Prostate gland (tissue), 2 donors: Measurements from ENCODE around the gene MAP3K6. TPM values are rescaled to one million over a fixed set of nuclear protein-coding genes. Genes with fewer than 3 reads are reported as not detected.

ENCODE experiments used
- DNase-seq: peaks from one replicate; pipeline ENCODE4 v3.0.0-alpha.2; 2019; ENCODE audit warnings: low spot score
- H3K27ac ChIP-seq, 2 donors: fragments of 200-600 bp; sonication (generic); 2 replicates each; pipeline ENCODE4 v1.5.1; 2017 to 2019
- H3K27me3 ChIP-seq: fragments of 200-600 bp; sonication (generic); replicated peaks from 2 replicates; pipeline ENCODE4 v1.5.1; 2019; ENCODE audit not compliant: insufficient read depth
- H3K36me3 ChIP-seq, 2 donors: fragments of 200-600 bp; sonication (generic); 1 replicate in 1 of 2; 2 replicates in 1 of 2; pipeline versions ENCODE4 v1.5.1 to v1.8.1; 2017 to 2019
- H3K4me1 ChIP-seq: fragments of 200-600 bp; sonication (generic); replicated peaks from 2 replicates; pipeline ENCODE4 v1.5.1; 2019
- H3K4me3 ChIP-seq, 2 donors: fragments of 200-600 bp; sonication (generic); 2 replicates each; pipeline ENCODE4 v1.5.1; 2017 to 2019
- H3K9me3 ChIP-seq: fragments of 200-600 bp; sonication (generic); 2 replicates; pipeline ENCODE4 v1.5.1; 2017
- POLR2A ChIP-seq: fragments of 450-650 bp; IDR thresholded peaks from one replicate; pipeline ENCODE4 v1.6.1; 2016; ENCODE audit warnings: antibody characterized with exemption, mild to moderate bottlenecking
- POLR2AphosphoS5 ChIP-seq: sonication (generic); formaldehyde crosslinking; IDR thresholded peaks from one replicate; pipeline ENCODE4 v1.6.1; 2017; ENCODE audit warnings: antibody characterized with exemption
- WGBS: methylation state at CpG from one replicate; pipeline ENCODE4 v1.1.5; 2018; 5-methylcytosine and 5-hydroxymethylcytosine counted together
- intact Hi-C: fragments of 100-400 bp; cut with DNase I; formaldehyde crosslinking; loops from one replicate; pipeline ENCODE4 v1.14.2; 2022
- total RNA-seq, 2 donors: library from RNA; depleted of rRNA; stranded (reverse); fragments of >200 nt; gene quantifications; one replicate each; pipeline ENCODE4 v1.1.0, GENCODE V29; 2016
- TF ChIP-seq, protein P1 (sequence below), 4 experiments: fragments of 200-600 bp in 2 of 4; fragments of 450-650 bp in 2 of 4; sonication (generic) in 2 of 4; IDR thresholded peaks; 1 replicate in 3 of 4; 2 replicates in 1 of 4; pipeline ENCODE4 v1.5.1; 2016 to 2019; ENCODE audit warnings: antibody characterized with exemption in 4 of 4, mild to moderate bottlenecking in 2 of 4, moderate library complexity in 2 of 4

The MAP3K6 gene
- total RNA-seq, 2 donors from 2014 or later: 38.6 to 60.7 TPM

DNA sequence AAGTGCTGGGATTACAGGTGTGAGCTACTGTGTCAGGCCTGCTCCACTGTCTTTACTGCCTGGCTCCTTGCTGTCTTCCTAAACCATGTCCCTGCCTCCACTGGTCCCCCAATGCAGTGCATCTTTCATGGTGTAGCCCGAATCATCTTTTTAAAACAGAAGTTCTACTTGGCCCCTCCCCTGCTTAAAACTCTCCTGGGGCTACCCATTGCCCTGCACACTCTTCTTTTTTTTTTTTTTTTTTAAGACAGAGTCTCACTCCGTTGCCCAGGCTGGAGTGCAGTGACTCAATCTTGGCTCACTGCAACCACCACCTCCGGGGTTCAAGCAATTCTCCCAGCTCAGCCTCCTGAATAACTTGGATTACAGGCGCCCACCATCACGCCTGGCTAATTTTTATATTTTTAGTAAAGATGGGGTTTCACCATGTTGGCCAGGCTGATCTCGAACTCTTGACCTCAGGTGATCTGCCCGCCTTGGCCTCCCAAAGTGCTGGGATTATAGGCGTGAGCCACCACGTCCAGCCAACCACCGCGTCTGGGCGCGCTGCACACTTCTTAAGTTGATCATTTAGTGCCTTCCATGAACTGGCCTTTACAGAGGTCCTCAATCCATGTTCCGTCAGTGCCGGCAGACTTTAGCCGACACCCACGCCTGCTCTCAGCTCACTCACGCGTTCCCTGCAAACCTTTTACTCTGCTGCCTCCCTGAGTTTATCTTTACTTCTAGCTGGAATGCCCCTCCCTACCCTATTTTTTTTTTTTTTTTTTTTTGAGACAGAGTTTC, 5.5 kb upstream of the MAP3K6 start:
- no peak for DNase-seq
- no peaks in the 10 kb centered on the region for H3K36me3 ChIP-seq
- no peaks in the 10 kb centered on the region for H3K27me3 ChIP-seq
- no peak overlapping the region for H3K4me3 ChIP-seq
- H3K27ac ChIP-seq: no peak overlapping the region
- intact Hi-C loops: no loop called here
- no peaks in the 10 kb centered on the region for H3K9me3 ChIP-seq
- peaks cover 3% of the 10 kb centered on the region for H3K4me1 ChIP-seq
- WGBS: 92% methylated on average over 19 of the region's 19 CpGs
- TF ChIP-seq POLR2AphosphoS5: no peak
- TF ChIP-seq, protein P1, sequence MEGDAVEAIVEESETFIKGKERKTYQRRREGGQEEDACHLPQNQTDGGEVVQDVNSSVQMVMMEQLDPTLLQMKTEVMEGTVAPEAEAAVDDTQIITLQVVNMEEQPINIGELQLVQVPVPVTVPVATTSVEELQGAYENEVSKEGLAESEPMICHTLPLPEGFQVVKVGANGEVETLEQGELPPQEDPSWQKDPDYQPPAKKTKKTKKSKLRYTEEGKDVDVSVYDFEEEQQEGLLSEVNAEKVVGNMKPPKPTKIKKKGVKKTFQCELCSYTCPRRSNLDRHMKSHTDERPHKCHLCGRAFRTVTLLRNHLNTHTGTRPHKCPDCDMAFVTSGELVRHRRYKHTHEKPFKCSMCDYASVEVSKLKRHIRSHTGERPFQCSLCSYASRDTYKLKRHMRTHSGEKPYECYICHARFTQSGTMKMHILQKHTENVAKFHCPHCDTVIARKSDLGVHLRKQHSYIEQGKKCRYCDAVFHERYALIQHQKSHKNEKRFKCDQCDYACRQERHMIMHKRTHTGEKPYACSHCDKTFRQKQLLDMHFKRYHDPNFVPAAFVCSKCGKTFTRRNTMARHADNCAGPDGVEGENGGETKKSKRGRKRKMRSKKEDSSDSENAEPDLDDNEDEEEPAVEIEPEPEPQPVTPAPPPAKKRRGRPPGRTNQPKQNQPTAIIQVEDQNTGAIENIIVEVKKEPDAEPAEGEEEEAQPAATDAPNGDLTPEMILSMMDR (IDR thresholded peaks at IDR 0.05): no peak
- no peak for TF ChIP-seq POLR2A

DNA sequence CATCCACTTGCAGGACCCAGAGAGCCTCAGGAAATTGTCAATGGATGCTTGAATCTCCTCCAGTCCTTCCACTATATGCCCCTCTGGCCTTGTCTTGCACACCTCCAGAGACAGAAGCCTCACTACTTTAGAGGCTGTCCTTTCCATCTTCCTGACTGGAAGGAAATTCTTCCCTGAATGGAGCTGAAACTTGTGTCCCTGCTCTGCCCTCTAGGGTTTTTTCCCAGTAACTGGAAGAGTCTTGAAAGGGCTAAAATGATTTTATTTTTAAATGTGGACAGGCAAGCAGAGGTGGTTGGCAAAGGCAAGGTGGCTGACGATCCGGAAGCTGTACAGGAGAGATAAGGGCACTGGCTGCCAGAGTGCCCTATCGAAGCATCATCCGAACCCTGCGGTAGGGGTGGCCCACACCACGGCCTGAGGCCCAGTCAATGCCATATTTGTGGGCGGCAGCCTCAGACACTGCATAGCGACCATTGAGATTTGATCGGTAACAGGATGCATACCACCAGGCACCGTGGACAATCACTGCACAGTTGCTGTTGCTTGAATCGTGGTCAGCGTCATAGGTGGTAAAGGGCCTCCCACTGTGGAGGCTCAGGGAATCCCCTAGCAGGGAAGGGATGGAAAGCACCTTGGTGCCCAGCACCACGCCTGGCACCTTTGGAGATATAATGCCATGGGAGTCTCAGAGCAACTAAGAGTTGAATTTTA, 2.3 kb upstream of the MAP3K6 start:
- 72% methylated on average over 13 of the region's 13 CpGs for WGBS
- H3K4me3 ChIP-seq: no peak overlapping the region
- H3K4me1 ChIP-seq: peaks cover 15% of the 10 kb centered on the region
- TF ChIP-seq POLR2AphosphoS5: no peak
- no peak for TF ChIP-seq POLR2A
- TF ChIP-seq, protein P1 (IDR thresholded peaks at IDR 0.05): no peak
- no peak overlapping the region for H3K27ac ChIP-seq
- H3K27me3 ChIP-seq: no peaks in the 10 kb centered on the region
- no peak for DNase-seq
- no peaks in the 10 kb centered on the region for H3K36me3 ChIP-seq
- intact Hi-C loops: no loop called here
- H3K9me3 ChIP-seq: no peaks in the 10 kb centered on the region

DNA sequence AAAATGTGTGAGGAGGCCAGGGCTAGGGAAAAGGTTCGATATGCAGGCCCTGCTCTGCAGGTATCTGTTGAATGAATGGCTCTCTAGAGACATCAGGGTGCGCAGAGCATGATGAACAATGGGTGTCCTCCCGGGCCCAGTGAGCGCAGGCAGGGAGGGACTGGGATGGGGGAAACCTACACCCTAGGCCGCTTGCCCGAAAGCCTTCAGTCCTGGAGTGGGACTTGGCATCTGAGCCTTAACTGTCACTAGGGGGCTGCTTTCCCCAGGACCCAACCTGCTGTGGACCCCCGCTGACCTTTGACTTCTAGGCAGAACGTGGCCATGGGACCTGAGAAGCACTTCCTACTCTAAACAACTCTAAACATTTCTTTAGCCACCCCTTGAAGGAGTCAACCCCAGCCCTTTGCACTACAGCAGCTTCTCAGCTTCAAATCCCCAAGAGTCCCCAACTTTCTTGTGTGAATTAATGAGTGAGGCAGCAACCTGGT, 444 bp upstream of the MAP3K6 start:
- peak overlapping the region; percentile 66 to 74 for H3K4me3 ChIP-seq
- H3K27me3 ChIP-seq: no peaks in the 10 kb centered on the region
- no peak for DNase-seq
- 27% methylated on average over 8 of the region's 8 CpGs for WGBS
- H3K9me3 ChIP-seq: no peaks in the 10 kb centered on the region
- TF ChIP-seq, protein P1 (IDR thresholded peaks at IDR 0.05): no peak
- TF ChIP-seq POLR2A: no peak
- TF ChIP-seq POLR2AphosphoS5: no peak
- H3K4me1 ChIP-seq: peaks cover 15% of the 10 kb centered on the region
- peaks cover 0 to 12% of the 10 kb centered on the region in 2 donors for H3K36me3 ChIP-seq
- peak overlapping the region; percentile 99 for H3K27ac ChIP-seq
- intact Hi-C loops: no loop called here

DNA sequence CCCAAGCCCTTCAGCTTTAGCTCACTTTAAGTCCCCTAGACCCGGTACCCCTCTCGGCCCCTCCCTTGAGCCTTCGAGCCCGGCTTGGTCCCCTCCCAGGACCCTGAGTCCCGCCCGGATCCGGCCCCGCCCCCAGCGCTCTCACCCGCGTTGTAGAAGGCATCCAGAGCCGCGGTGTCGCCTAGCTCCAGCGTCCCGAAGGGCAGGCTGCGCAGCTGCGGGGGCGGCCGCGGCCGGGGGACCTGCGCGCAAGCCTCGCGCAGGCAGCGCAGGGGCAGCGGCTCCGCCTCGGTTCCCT, 699 bp downstream of the MAP3K6 start:
- peak overlapping the region; percentile 99 for H3K27ac ChIP-seq
- peak overlapping the region; percentile 66 to 74 for H3K4me3 ChIP-seq
- DNase-seq: peak; percentile 81
- intact Hi-C loops: no loop called here
- WGBS: 1% methylated on average over 14 of the region's 30 CpGs
- TF ChIP-seq POLR2A (peak; percentile 54), POLR2AphosphoS5 (no peak)
- H3K4me1 ChIP-seq: peaks cover 15% of the 10 kb centered on the region
- peaks cover 0 to 13% of the 10 kb centered on the region in 2 donors for H3K36me3 ChIP-seq
- no peaks in the 10 kb centered on the region for H3K9me3 ChIP-seq
- H3K27me3 ChIP-seq: no peaks in the 10 kb centered on the region

DNA sequence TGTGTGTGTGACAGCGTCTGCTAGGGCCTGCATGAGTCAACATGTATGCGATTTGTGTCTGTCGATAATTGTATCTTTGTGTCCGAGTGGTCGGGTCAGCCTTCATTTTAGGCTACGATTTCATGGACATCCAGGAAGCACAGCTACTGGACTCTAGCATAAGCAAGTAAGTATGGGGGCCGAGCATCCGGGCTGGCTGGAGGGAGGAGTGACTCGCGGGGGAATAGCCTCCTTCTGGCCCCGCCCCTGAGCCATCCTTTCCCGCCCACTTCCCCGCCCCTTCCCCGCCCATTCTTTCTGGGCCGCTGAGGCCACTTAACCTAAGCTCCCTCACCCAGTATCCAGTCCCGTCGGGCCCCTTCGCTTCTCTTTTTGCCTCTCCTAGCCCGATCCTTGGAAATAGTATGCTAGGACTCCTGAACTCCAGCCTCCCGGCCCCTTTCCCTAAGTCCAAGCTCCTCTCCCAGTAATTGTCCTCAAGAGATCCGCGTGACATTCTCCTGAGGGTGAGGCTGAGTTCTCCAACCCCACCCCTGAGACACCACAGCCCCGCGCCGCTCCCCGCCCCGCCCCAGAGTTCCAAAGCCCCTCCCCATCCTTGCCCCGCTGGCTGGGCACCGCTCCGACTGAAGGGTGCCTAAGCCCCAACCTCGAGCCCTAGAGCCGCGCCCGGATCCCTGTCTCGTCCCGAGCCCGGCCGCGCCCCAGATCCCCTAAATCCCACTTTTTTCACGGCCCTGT, 1.2 kb downstream of the MAP3K6 start:
- intact Hi-C loops: no loop called here
- peak; percentile 56 for TF ChIP-seq POLR2A
- TF ChIP-seq POLR2AphosphoS5: peak; percentile 56
- TF ChIP-seq, protein P1 (IDR thresholded peaks at IDR 0.05): no peak
- H3K36me3 ChIP-seq: peaks cover 0 to 13% of the 10 kb centered on the region in 2 donors

More for the DNA sequence above, 1.2 kb downstream of the MAP3K6 start:
- WGBS: under 1% methylated on average over 38 of the region's 40 CpGs
- peak; percentile 90 for DNase-seq
- Histone ChIP-seq H3K4me1 (peaks cover 15% of the 10 kb centered on the region), H3K4me3 (peak overlapping the region; percentile 66 to 74), H3K27ac (peak overlapping the region; percentile 99), H3K9me3 (no peaks in the 10 kb centered on the region), H3K27me3 (no peaks in the 10 kb centered on the region)
